SJSA1 (cell line): ENCODE data around the gene HYCC2. TPM values are rescaled to one million over a fixed set of nuclear protein-coding genes. Genes with fewer than 3 reads are reported as not detected.
"Not testable (repeated sequence)": the region's sequence is repeated elsewhere in the genome, so short reads cannot be mapped to it uniquely, and the experiment has no call there.

Source experiments
- DNase-seq, 2 experiments: peaks; one replicate each; pipeline ENCODE4 v3.0.0-alpha.2; 2015 to 2020; ENCODE audit warnings: low spot score in 2 of 2, low read depth in 1 of 2
- H3K27ac ChIP-seq: fragments of 250-450 bp; sonication (Bioruptor Pico); 2 replicates; pipeline ENCODE4 v1.5.1; 2020; ENCODE audit warnings: mild to moderate bottlenecking, moderate library complexity
- H3K27me3 ChIP-seq: fragments of 250-450 bp; sonication (Bioruptor Pico); replicated peaks from 2 replicates; pipeline ENCODE4 v1.5.1; 2020; ENCODE audit warnings: mild to moderate bottlenecking, moderate library complexity
- H3K36me3 ChIP-seq: fragments of 250-450 bp; sonication (Bioruptor Pico); 2 replicates; pipeline ENCODE4 v1.5.1; 2020; ENCODE audit warnings: mild to moderate bottlenecking
- H3K4me1 ChIP-seq: fragments of 250-450 bp; sonication (Bioruptor Pico); replicated peaks from 2 replicates; pipeline ENCODE4 v1.6.1; 2021; ENCODE audit warnings: mild to moderate bottlenecking
- H3K4me3 ChIP-seq: fragments of 250-450 bp; sonication (Bioruptor Pico); 2 replicates; pipeline ENCODE4 v1.5.1; 2020; ENCODE audit warnings: mild to moderate bottlenecking
- H3K9me3 ChIP-seq: fragments of 250-450 bp; sonication (Bioruptor Pico); replicated peaks from 2 replicates; pipeline ENCODE4 v1.5.1; 2020; ENCODE audit warnings: mild to moderate bottlenecking
- total RNA-seq: library from RNA; depleted of rRNA; stranded (reverse); fragments of >200 nt; shearing (Covaris generic); gene quantifications from 2 replicates; pipeline ENCODE4 v1.2.3, GENCODE V29; 2014

Gene HYCC2
- total RNA-seq, 1 experiment from 2014 or later = 14.8 TPM

DNA sequence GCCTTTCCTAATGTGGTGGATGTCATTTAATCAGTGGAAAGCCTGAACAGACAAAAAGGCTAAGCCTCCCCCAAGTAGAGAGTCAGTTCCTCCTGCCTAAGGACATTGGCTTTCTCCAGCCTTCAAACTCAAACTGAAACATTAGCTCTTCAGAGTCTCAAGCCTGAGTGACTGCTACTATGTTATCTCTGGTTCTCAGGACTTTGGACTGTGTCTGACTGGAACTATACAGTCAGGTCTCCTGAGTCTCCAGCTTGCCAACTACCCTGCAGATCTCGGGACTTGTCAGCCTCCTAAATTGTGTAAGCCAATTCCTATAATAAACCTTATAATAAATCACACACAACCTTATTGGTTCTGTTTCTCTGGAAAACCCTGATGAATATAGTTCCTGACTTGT is 12.6 kb downstream of the HYCC2 start:
- H3K9me3 ChIP-seq = no peaks in the 10 kb centered on the region
- H3K27me3 ChIP-seq = no peaks in the 10 kb centered on the region
- no peak overlapping the region for H3K4me3 ChIP-seq
- DNase-seq = no peak
- no peaks in the 10 kb centered on the region for H3K4me1 ChIP-seq
- no peak overlapping the region for H3K27ac ChIP-seq
- H3K36me3 ChIP-seq = peaks cover 13% of the 10 kb centered on the region; the same call in 1 of the 2 replicates

DNA sequence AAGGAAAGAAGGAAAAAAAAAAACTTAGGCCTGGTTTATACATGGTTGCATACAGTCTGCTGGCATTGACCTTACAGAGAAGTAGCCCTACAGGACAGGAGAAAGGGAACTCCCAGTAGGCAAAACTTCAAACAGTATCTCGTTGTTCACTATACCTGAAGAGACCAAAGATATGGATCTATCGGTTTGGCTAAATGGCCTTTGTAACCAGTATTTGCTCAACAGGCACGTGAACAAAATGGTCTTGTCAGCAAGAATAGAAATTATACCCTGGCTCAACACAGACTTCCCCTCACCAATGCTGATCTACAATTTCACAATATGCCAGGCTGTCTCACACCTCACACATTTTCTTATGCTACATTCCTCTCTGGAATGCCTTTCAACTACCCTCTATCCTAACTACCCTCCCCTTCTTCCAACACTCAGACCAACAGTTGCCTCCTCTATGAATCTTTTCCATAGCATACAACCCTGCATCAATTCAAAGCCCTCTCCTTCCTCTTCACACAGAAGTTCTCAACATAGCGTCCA is 13.7 kb downstream of the HYCC2 start:
- no peak for DNase-seq
- Histone ChIP-seq H3K27ac (no peak overlapping the region), H3K4me1 (no peaks in the 10 kb centered on the region)

DNA sequence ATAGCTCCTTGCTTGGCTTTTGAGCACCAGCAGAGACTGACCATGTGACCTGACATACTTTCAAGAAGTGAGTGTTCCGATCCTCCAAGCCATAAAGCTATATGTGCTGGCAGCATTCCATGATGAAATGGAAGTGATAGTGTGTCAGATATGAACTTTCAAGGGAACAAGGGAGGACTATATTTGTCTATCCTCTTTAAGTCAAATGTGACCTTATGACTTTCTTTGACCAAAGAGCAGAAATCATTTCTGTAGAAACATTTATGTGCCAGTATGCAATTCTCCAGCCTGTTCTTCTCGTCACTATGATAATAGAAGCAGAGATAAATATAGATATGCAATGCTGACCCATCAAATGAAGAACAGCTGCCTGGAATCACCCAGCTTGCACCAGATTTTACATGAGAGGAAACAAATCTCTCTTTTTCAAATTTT is 14.4 kb downstream of the HYCC2 start:
- Histone ChIP-seq H3K9me3 (no peaks in the 10 kb centered on the region), H3K4me3 (no peak overlapping the region), H3K4me1 (no peaks in the 10 kb centered on the region), H3K36me3 (peaks cover 15% of the 10 kb centered on the region; the same call in 1 of the 2 replicates), H3K27ac (no peak overlapping the region), H3K27me3 (no peaks in the 10 kb centered on the region)
- no peak for DNase-seq

More for the DNA sequence above, 13.7 kb downstream of the HYCC2 start:
- H3K36me3 ChIP-seq = peaks cover 15% of the 10 kb centered on the region; the same call in 1 of the 2 replicates
- H3K4me3 ChIP-seq = no peak overlapping the region
- no peaks in the 10 kb centered on the region for H3K9me3 ChIP-seq
- no peaks in the 10 kb centered on the region for H3K27me3 ChIP-seq

DNA sequence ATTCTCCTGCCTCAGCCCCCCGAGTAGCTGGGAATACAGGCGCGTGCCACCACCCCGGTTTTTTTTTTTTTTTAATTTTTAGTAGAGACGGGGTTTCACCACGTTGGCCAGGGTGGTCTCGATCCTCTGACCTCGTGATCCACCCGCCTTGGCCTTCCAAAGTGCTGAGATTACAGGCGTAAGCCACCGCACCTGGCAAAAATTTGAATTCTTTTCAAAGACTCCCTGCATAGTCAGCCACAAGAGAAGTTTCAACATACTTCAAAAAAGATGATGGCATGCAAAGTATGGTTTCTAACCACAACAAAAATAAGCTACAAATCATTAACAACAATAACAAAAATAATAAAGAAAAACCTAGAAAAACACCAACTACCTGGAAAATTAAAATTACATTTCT is 22.0 kb downstream of the HYCC2 start:
- Histone ChIP-seq H3K27me3 (no peaks in the 10 kb centered on the region), H3K4me3 (no peak overlapping the region), H3K36me3 (peaks cover 13% of the 10 kb centered on the region), H3K9me3 (no peaks in the 10 kb centered on the region), H3K27ac (no peak overlapping the region), H3K4me1 (no peaks in the 10 kb centered on the region)
- DNase-seq = no peak

DNA sequence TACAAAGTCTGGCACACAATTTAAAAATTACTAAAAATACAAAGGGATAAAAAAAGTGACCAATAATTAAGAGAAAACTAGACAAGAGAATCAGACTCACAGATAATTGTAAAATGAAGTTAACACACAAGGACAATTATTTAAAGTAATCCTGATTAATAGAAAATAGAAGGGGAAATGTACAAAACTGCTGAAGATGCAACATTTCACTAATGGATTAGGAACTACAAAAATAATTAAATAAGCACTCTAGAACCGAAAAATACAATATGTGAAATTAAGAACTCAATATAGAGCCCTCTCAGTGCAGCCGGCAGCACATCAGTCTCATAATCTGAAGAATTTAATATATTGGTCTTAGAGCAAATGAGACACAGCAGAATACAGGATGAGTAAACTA is 24.6 kb downstream of the HYCC2 start:
- Histone ChIP-seq H3K9me3 (no peaks in the 10 kb centered on the region), H3K27me3 (no peaks in the 10 kb centered on the region), H3K27ac (no peak overlapping the region), H3K4me3 (no peak overlapping the region), H3K4me1 (no peaks in the 10 kb centered on the region), H3K36me3 (peaks cover 10% of the 10 kb centered on the region)
- DNase-seq = no peak

DNA sequence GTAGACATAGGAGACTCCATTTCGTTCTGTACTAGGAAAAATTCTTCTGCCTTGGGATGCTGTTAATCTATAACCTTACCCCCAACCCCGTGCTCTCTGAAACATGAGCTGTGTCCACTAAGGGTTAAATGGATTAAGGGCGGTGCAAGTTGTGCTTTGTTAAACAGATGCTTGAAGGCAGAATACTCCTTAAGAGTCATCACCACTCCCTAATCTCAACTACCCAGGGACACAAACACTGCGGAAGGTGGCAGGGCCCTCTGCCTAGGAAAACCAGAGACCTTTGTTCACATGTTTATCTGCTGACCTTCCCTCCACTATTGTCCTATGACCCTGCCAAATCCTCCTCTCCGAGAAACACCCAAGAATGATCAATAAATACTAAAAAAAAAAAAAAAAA is 28.4 kb downstream of the HYCC2 start:
- H3K4me3 ChIP-seq, DNase-seq, H3K27me3 ChIP-seq, H3K27ac ChIP-seq, H3K4me1 ChIP-seq, H3K9me3 ChIP-seq, H3K36me3 ChIP-seq: not testable (repeated sequence)

DNA sequence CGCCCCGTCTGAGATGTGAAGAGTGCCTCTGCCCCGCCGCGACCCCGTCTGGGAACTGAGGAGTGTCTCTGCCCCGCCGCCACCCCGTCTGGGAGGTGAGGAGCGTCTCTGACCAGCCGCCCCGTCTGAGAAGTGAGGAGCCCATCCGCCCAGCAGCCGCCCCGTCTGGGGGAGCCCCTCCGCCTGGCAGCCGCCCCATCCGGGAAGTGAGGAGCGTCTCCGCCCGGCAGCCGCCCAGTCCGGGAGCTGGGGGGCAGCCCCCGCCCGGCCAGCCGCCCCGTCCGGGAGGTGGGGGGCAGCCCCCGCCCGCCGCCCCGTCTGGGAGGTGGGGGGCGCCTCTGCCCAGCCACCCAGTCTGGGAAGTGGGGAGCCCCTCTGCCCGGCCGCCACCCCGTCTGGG is 29.0 kb downstream of the HYCC2 start:
- not testable (repeated sequence) for H3K36me3 ChIP-seq, H3K27me3 ChIP-seq, DNase-seq, H3K9me3 ChIP-seq, H3K27ac ChIP-seq, H3K4me3 ChIP-seq, H3K4me1 ChIP-seq

DNA sequence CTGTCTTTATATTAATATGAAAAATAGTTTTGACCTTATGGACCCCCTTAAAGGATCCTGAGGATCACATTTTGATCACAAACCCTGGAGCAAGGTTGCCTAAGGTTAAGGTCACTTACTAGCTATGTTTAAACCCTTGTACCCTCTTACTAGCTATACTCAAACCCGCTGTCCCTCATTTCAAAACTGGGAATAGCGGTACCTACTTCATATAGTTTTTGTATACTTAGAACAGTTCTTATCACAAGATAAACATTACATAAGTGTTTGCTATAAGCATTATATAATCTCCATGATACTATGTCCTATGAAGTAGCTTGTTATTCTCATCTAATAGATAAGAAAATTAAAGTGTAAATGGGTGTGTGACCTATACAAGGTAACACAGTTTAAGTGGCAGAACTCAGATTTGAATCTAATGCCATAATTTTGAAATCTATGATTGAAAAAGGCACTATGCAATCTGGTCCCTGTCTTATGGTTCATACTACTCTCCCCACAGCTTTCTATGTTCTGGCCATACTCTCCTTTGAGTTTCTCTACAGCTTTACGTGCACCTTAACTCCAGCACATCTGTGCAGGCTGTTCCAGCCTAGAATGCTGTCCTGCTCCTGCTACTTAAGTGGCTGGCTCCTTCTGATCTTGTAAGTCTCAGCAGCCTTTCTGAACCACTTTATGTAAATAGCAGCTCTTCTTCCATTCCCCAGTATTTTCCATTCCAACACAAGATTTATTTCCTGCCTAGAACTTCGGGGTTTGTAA is 30.4 kb downstream of the HYCC2 start:
- no peaks in the 10 kb centered on the region for H3K27me3 ChIP-seq
- no peaks in the 10 kb centered on the region for H3K9me3 ChIP-seq
- peaks cover 6% of the 10 kb centered on the region; the same call in 1 of the 2 replicates for H3K36me3 ChIP-seq
- no peak for DNase-seq
- no peaks in the 10 kb centered on the region for H3K4me1 ChIP-seq
- H3K4me3 ChIP-seq = no peak overlapping the region
- H3K27ac ChIP-seq = no peak overlapping the region

DNA sequence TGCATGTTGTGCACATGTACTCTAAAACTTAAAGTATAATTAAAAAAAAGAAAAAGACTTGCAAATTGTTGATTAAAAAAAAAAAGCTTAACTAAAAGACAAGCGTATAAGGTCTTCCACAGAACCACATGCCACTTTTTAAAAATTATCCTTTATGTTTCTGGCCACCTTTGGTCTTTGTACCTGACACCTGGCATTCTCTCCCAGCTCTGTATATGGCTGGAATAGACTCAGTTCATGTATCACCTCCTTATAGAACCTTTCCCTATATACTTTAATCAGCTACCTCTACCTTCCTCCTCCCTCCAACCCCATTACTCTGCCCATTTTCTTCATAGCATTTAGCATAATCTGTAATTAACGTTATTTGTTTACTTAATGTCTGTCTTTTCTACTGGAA is 32.6 kb downstream of the HYCC2 start:
- H3K4me3 ChIP-seq = no peak overlapping the region
- H3K4me1 ChIP-seq = no peaks in the 10 kb centered on the region
- DNase-seq = no peak
- H3K27me3 ChIP-seq = no peaks in the 10 kb centered on the region
- H3K9me3 ChIP-seq = no peaks in the 10 kb centered on the region
- peaks cover 6% of the 10 kb centered on the region; the same call in 1 of the 2 replicates for H3K36me3 ChIP-seq
- H3K27ac ChIP-seq = no peak overlapping the region

DNA sequence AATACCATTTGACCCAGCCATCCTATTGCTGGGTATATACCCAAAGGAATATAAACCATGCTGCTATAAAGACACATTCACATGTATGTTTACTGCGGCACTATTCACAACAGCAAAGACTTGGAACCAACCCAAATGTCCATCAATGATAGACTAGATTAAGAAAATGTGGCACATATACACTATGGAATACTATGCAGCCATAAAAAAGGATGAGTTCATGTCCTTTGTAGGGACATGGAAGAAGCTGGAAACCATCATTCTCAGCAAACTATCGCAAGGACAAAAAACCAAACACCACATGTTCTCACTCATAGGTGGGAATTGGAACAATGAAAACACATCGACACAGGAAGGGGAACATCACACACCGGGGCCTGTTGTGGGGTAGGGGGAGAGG is 33.1 kb downstream of the HYCC2 start:
- not testable (repeated sequence) for DNase-seq, H3K27me3 ChIP-seq, H3K9me3 ChIP-seq, H3K27ac ChIP-seq, H3K36me3 ChIP-seq, H3K4me3 ChIP-seq, H3K4me1 ChIP-seq

DNA sequence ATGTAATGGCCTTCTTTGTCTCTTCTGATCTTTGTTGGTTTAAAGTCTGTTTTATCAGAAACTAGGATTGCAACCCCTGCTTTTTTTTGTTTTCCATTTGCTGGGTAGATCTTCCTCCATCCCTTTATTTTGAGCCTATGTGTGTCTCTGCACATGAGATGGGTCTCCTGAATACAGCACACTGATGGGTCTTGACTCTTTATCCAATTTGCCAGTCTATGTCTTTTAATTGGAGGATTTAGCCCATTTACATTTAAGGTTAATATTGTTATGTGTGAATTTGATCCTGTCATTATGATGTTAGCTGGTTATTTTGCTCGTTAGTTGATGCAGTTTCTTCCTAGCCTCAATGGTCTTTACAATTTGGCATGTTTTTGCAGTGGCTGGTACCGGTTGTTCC is 37.1 kb downstream of the HYCC2 start:
- DNase-seq, H3K4me3 ChIP-seq, H3K9me3 ChIP-seq, H3K27me3 ChIP-seq, H3K36me3 ChIP-seq, H3K27ac ChIP-seq, H3K4me1 ChIP-seq: not testable (repeated sequence)

DNA sequence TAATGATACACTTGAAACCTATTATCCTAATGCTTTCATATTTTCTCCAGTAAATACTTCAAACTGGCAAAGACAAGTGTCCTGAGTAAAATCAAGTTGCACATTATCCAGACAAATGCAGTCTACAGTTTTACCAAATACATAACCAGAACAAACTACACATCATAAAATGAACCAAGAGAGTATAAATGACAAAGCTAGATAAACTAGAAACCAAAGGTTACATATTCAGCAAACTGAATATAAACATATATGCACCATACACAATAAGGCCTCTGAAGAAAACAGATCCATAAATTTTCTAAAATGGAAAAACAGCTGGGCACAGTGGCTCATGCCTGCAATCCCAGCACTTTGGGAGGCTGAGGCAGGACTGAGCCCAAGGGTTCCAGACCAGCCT is 47.0 kb downstream of the HYCC2 start:
- Histone ChIP-seq H3K27me3 (no peaks in the 10 kb centered on the region), H3K4me3 (no peak overlapping the region), H3K27ac (no peak overlapping the region), H3K9me3 (no peaks in the 10 kb centered on the region), H3K36me3 (peaks cover 23% of the 10 kb centered on the region), H3K4me1 (no peaks in the 10 kb centered on the region)
- no peak for DNase-seq

DNA sequence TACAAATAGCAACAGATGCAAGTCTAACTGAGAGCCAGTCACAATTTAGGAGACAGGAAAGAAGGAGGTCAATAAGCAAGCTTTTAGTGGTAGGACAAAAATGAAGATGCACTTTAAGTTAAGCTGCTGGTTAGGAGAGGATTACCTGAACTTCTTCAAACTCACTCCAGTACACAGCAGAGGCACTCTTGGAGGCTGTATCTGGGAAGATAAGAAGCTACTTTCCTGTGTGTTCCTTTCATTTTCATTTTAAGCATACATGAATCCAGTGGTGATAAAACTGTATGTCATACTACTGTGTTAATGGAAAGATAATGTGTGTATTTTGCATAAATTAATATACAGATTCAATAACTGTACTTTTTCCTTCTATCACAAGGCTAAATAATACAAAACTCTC is 49.6 kb downstream of the HYCC2 start:
- Histone ChIP-seq H3K27ac (no peak overlapping the region), H3K27me3 (no peaks in the 10 kb centered on the region), H3K4me3 (no peak overlapping the region), H3K4me1 (no peaks in the 10 kb centered on the region), H3K36me3 (peaks cover 23% of the 10 kb centered on the region), H3K9me3 (no peaks in the 10 kb centered on the region)
- DNase-seq = no peak
